DMS153 (cell line): ENCODE results near the gene IL36RN.

Experiments
- DNase-seq: peaks from one replicate; lab custom pipeline; 2025; lab: John Stamatoyannopoulos, UW

Gene IL36RN

GRCh38 chr2:113058998-113059960, at the start of gene IL36RN:
TSS of gene IL36RN (plus strand) at chr2:113059198. CDS start at chr2:113059439, 241 bp downstream.
- DNase-seq: no peak

- no peak for DNase-seq
Measured at GRCh38 chr2:113009622-113010021, 49.4 kb upstream of the IL36RN start.

GRCh38 chr2:113010088-113010487, 48.9 kb upstream of the IL36RN start:
- DNase-seq: no peak

GRCh38 chr2:113011108-113011507, 47.9 kb upstream of the IL36RN start:
- DNase-seq: no peak

GRCh38 chr2:113012436-113013335, 46.3 kb upstream of the IL36RN start:
- DNase-seq: no peak

- DNase-seq: no peak
Measured at GRCh38 chr2:113013336-113013661, 45.7 kb upstream of the IL36RN start.

- DNase-seq: no peak
Measured at GRCh38 chr2:113014067-113014466, 44.9 kb upstream of the IL36RN start.

- no peak for DNase-seq
Measured at GRCh38 chr2:113015042-113015441, 44.0 kb upstream of the IL36RN start.

- DNase-seq: no peak
Measured at GRCh38 chr2:113015655-113016054, 43.3 kb upstream of the IL36RN start.

- no peak for DNase-seq
Measured at GRCh38 chr2:113018509-113018908, 40.5 kb upstream of the IL36RN start.

GRCh38 chr2:113021312-113021711, 37.7 kb upstream of the IL36RN start:
- no peak for DNase-seq

GRCh38 chr2:113024764-113025163, 34.2 kb upstream of the IL36RN start:
- DNase-seq: no peak

GRCh38 chr2:113025737-113026136, 33.3 kb upstream of the IL36RN start:
- no peak for DNase-seq

- DNase-seq: no peak
Measured at GRCh38 chr2:113027691-113028090, 31.3 kb upstream of the IL36RN start.

- DNase-seq: no peak
Measured at GRCh38 chr2:113028112-113028511, 30.9 kb upstream of the IL36RN start.

GRCh38 chr2:113032737-113033136, 26.3 kb upstream of the IL36RN start:
- DNase-seq: no peak

GRCh38 chr2:113034016-113034415, 25.0 kb upstream of the IL36RN start:
- no peak for DNase-seq

- no peak for DNase-seq
Measured at GRCh38 chr2:113036763-113037162, 22.2 kb upstream of the IL36RN start.

GRCh38 chr2:113038291-113038690, 20.7 kb upstream of the IL36RN start:
- DNase-seq: no peak

GRCh38 chr2:113039158-113039557, 19.8 kb upstream of the IL36RN start:
- no peak for DNase-seq

- DNase-seq: no peak
Measured at GRCh38 chr2:113039719-113040118, 19.3 kb upstream of the IL36RN start.

- no peak for DNase-seq
Measured at GRCh38 chr2:113041871-113042270, 17.1 kb upstream of the IL36RN start.

GRCh38 chr2:113046465-113046864, 12.5 kb upstream of the IL36RN start:
- DNase-seq: no peak
